Choroid plexus epithelial cell (primary cell): ENCODE results near the gene BAD.

Source experiments
- DNase-seq: peaks from one replicate; pipeline ENCODE4 v3.0.0-alpha.2; 2010; ENCODE audit warnings: low read depth
- H3K4me3 ChIP-seq: 2 replicates; pipeline ENCODE4 v1.5.1; 2011; ENCODE audit warnings: low read depth, mild to moderate bottlenecking, control low read depth, low read length, moderate library complexity
- CTCF ChIP-seq: conservative IDR thresholded peaks from 2 replicates; pipeline ENCODE4 v1.5.1; 2011; ENCODE audit warnings: low read depth, mild to moderate bottlenecking, control low read depth, inconsistent platforms, low read length, moderate library complexity

The BAD gene

DNA sequence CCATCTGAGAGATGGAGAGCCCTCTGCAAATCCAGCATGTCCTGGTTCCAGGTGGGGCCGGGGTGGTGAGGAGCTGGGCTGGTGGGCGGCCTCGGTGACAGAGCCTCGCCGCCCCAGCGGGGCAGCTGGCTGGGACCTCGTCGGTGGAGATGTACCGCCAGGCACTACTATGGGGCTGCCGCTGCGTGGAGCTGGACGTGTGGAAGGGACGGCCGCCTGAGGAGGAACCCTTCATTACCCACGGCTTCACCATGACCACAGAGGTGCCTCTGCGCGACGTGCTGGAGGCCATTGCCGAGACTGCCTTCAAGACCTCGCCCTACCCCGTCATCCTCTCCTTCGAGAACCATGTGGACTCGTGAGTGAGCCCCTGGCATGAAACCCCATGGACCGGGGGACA is 26.1 kb downstream of the BAD start:
- H3K4me3 ChIP-seq: no peak overlapping the region
- no peak for TF ChIP-seq CTCF
- no peak for DNase-seq

GRCh38 chr11:64256300-64256699 is 28.2 kb downstream of the BAD start:
- H3K4me3 ChIP-seq: no peak overlapping the region
- TF ChIP-seq CTCF: no peak
- no peak for DNase-seq

- no peak overlapping the region for H3K4me3 ChIP-seq
These were observed 29.0 kb downstream of the BAD start for GRCh38 chr11:64255135-64256128.

GRCh38 chr11:64254326-64254725 is 30.1 kb downstream of the BAD start:
- no peak for TF ChIP-seq CTCF
- no peak for DNase-seq
- H3K4me3 ChIP-seq: no peak overlapping the region

More at GRCh38 chr11:64255135-64256128, 29.0 kb downstream of the BAD start:
- DNase-seq: no peak
- TF ChIP-seq CTCF: no peak

DNA sequence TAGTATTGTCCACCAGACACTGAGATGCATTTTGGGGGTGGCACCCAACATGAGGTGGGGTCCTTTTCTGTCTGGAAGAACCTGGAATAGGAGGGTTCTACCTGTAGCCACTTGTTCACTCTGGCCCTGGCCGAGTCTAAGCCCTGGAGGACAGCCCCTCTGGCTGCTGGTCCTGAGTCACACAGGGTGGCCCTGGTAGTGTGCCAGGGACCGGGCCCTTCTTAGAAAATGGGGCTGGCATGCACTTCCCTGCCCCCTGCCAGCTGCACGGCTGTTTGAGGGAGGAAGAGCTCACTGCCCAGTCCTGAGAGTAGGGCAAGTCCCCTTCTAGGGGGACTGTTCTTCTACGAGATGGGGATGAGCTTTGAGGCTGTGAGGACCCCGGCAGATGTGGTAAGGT is 31.0 kb downstream of the BAD start:
- H3K4me3 ChIP-seq: no peak overlapping the region
- DNase-seq: no peak
- TF ChIP-seq CTCF: no peak

DNA sequence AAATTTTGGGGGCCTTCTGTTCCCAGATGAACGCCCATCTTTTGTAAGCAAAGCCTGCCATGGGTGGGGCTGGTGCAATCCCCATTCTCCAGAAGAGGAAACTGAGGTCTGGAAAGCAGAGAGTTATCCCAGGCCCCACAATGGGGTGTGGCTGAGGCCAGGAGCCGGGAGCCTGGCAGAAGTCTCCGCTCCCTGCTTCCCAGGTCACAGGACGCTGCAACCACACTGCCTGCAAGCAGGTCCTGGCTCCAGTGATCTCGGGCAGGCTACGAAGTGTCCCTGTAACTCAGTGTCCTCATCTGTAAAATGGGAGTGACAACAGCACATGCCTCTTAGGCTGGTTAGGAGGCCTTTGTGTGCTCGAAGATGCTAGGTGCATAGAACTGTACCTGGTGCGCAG is 31.4 kb downstream of the BAD start:
- H3K4me3 ChIP-seq: no peak overlapping the region
- no peak for TF ChIP-seq CTCF

More for the DNA sequence above, 31.4 kb downstream of the BAD start:
- DNase-seq: no peak
